Fibroblast of skin of right quadriceps (primary cell): ENCODE data around the gene TUBG1.

Source experiments
- DNase-seq: peaks from one replicate; pipeline ENCODE4 v3.0.0-alpha.2; 2013

The TUBG1 gene

GRCh38 chr17:42609182-42609813 lies at the start of gene TUBG1, which contains the start of gene RETREG3:
TUBG1 (plus strand) TSS chr17:42609683; CDS start chr17:42609738, 55 bp downstream.
RETREG3 (minus strand) TSS chr17:42609374; CDS start chr17:42609324, 50 bp downstream.
- peak; percentile 99 for DNase-seq

- no peak for DNase-seq
These were observed 49.2 kb upstream of the TUBG1 start for GRCh38 chr17:42560246-42560645.

GRCh38 chr17:42561897-42562387 lies 47.5 kb upstream of the TUBG1 start, which contains the start of gene COASY:
COASY (plus strand) TSS chr17:42562148; CDS start chr17:42562623, 475 bp downstream.
- peak; percentile 98 for DNase-seq

GRCh38 chr17:42562388-42563142 lies 46.9 kb upstream of the TUBG1 start:
- DNase-seq = no peak

- no peak for DNase-seq
These were observed 46.4 kb upstream of the TUBG1 start for GRCh38 chr17:42563143-42563509.

GRCh38 chr17:42563543-42563942 lies 45.9 kb upstream of the TUBG1 start:
- DNase-seq = no peak

- no peak for DNase-seq
These were observed 45.5 kb upstream of the TUBG1 start for GRCh38 chr17:42563950-42564349.

GRCh38 chr17:42564815-42565522 lies 44.5 kb upstream of the TUBG1 start:
- no peak for DNase-seq

- no peak for DNase-seq
These were observed 43.8 kb upstream of the TUBG1 start for GRCh38 chr17:42565523-42566214.

GRCh38 chr17:42566215-42566882 lies 43.1 kb upstream of the TUBG1 start:
- no peak for DNase-seq

- peak; percentile 89 for DNase-seq
These were observed 42.5 kb upstream of the TUBG1 start, which contains the start of gene MLX for GRCh38 chr17:42566883-42567573. MLX (plus strand) TSS chr17:42567100; CDS start chr17:42567125, 25 bp downstream.

- DNase-seq = no peak
These were observed 41.0 kb upstream of the TUBG1 start for GRCh38 chr17:42568341-42569111.

- no peak for DNase-seq
These were observed 37.9 kb upstream of the TUBG1 start for GRCh38 chr17:42571435-42572225.

- DNase-seq = no peak
These were observed 36.4 kb upstream of the TUBG1 start for GRCh38 chr17:42573095-42573494.

- no peak for DNase-seq
These were observed 35.0 kb upstream of the TUBG1 start for GRCh38 chr17:42574463-42574862.

GRCh38 chr17:42577140-42577531 lies 32.3 kb upstream of the TUBG1 start:
- DNase-seq = no peak

GRCh38 chr17:42577532-42578281 lies 31.8 kb upstream of the TUBG1 start, which contains the start of gene PSMC3IP:
PSMC3IP (minus strand) TSS chr17:42577729; CDS start chr17:42577686, 43 bp downstream.
- peak; percentile 91 for DNase-seq

GRCh38 chr17:42578282-42578869 lies 31.1 kb upstream of the TUBG1 start:
- peak; percentile 70 for DNase-seq
